ENCODE data around the gene CHN2. TPM values are rescaled to one million over a fixed set of nuclear protein-coding genes. Genes with fewer than 3 reads are reported as not detected.
A peak's percentile ranks its signal among the peaks of the same experiment; 100 is the strongest.

Gene CHN2
- total RNA-seq, 1 experiment from 2014 or later = 2.1 TPM

DNA sequence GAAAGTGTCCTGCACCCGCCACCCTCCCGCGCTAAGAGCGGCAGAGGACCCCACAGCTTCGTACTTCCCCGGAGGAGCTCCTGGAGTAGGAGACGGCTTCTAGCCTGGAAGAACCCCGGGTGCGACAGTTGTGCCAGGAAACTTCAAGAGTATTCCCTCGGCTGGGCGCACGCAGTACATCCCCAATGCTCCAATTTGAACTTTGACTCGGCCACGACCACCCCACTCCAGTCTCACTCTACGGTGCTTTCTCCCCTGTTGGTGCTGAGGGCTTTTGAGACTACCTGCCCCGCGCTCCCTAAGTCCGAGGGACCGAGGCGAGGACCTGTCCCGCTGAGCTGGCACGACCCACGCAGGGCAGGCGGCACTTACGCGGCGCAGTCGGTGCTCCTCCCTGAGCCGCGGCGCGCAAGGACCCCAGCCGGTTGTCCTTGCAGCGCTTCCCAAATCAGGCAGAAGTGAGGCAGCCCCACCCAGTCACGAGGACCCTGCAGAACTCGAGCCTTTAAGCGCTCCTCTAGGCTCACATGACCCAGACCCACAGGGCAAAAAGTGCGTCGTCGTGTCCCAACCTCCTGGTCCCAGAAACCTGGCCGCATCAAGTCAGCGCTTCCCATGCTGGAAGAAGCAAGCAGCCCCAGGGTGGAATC, 48.4 kb upstream of the CHN2 start, which contains the start of gene CPVL:
TSS of gene CPVL (minus strand) at position 481 of the 650 bp plus-strand sequence. CDS start 25,476 bp downstream, outside the sequence.
- POLR2A ChIA-PET = no interaction called here
- TF ChIP-seq CBX3 (IDR thresholded peaks at IDR 0.05; ENCODE audit: low read depth) = peak; percentile 13; the same call in 1 of the 2 replicates
- no peak for TF ChIP-seq SIN3A (IDR thresholded peaks at IDR 0.05; ENCODE audit: low read depth)
- TF ChIP-seq, protein P1, sequence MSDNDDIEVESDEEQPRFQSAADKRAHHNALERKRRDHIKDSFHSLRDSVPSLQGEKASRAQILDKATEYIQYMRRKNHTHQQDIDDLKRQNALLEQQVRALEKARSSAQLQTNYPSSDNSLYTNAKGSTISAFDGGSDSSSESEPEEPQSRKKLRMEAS (IDR thresholded peaks at IDR 0.05) = peak; percentile 30; the same call in 1 of the 2 replicates
- TF ChIP-seq POLR2AphosphoS5 (IDR thresholded peaks at IDR 0.05; ENCODE audit: low read depth, low read length) = peak; percentile 30
- intact Hi-C loops (cut with micrococcal nuclease) = no loop called here
- Histone ChIP-seq H3K9me2 (ENCODE audit: insufficient read depth) (no peaks in the 10 kb centered on the region), H3K9ac (ENCODE audit: low read length) (peak within 1 kb of the TSS; percentile 40), H3K4me2 (ENCODE audit: low read length) (peak within 1 kb of the TSS; percentile 73), H3K27me3 (ENCODE audit: insufficient read depth, low read length) (no peaks in the 10 kb centered on the region), H3K4me3 (replicated peaks in 1 of 2; ENCODE audit: low read depth in 1 of 2, low read length in 2 of 2) (peak within 1 kb of the TSS; percentile 52 to 60), H3K36me3 (ENCODE audit: control insufficient read depth in 1 of 2, insufficient read depth in 2 of 2, low read length in 2 of 2) (no peaks in the 10 kb centered on the region), H3K79me2 (ENCODE audit: insufficient read depth, low read length) (no peaks in the 10 kb centered on the region), H3K27ac (ENCODE audit: low read depth, low read length) (no peak within 1 kb of the TSS), H3K9me3 (ENCODE audit: control insufficient read depth in 1 of 2, insufficient read depth in 1 of 2, low read depth in 1 of 2, low read length in 2 of 2) (no peaks in the 10 kb centered on the region), H3K4me1 (ENCODE audit: control insufficient read depth in 1 of 2, insufficient read depth in 2 of 2, low read length in 2 of 2) (peaks cover 3 to 14% of the 10 kb centered on the region in 2 experiments; a peak in 2 of 4 replicates), H4K20me1 (ENCODE audit: insufficient read depth) (no peaks in the 10 kb centered on the region), H2AFZ (ENCODE audit: low read depth, low read length, poor library complexity, severe bottlenecking) (peak within 1 kb of the TSS; percentile 73)
- DNase-seq (ENCODE audit: low read depth, low spot score) (peak; percentile 29), ATAC-seq (peak; percentile 89)
- BruUV-seq (replicated peaks) = TSS peak; percentile 47
- CTCF ChIA-PET = interaction anchor here (0.6 kb wide), 1 partner anchor 10 kb away, joined by 3 read pairs; no protein-coding TSS in a partner anchor
- RAD21 ChIA-PET (ENCODE audit: low non-redundant PET in 1 of 2, low total read pairs in 2 of 2, uncharacterized antibody in 2 of 2, unreplicated experiment in 2 of 2) = no interaction called here

DNA sequence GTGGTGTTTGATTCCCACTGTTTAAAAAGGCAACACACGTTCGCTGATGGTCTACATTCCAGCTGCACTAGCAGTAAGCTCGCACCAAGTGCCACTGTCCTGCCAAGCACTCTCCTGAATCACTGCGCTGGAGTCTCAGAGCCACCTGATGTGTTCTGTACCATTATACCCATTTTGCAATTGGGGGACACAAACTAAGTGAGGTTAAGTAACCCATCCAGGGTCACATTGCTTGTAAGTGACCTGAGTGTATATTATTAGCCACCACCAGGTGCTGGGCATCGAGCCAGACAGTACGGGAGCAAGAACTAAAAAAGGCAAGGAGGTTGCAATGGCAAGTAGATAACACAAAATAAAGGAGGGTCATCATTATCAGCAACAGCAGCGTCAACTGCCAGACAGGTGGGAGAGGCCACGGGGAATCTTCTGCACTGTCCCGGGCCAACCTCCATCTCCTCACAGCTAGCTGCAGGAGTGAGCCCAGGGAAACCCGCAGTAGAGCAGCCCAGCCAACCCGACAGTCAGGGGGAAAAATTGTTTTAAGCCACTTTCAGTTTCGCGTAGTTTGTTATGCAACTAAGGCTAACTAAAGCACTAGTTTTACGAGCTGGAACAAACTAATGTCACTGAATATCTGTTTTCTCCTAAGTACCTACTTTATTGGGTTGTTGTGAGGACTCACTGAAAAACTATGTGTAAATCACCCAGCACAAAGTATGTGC, 47.5 kb upstream of the CHN2 start:
- intact Hi-C loops (cut with micrococcal nuclease) = no loop called here
- TSS peak; percentile 60 for BruUV-seq (replicated peaks)
- Histone ChIP-seq H3K4me3 (replicated peaks in 1 of 2; ENCODE audit: low read depth in 1 of 2, low read length in 2 of 2) (peak overlapping the region; percentile 52 to 60), H3K36me3 (ENCODE audit: control insufficient read depth in 1 of 2, insufficient read depth in 2 of 2, low read length in 2 of 2) (no peaks in the 10 kb centered on the region), H4K20me1 (ENCODE audit: insufficient read depth) (no peaks in the 10 kb centered on the region), H3K4me1 (ENCODE audit: control insufficient read depth in 1 of 2, insufficient read depth in 2 of 2, low read length in 2 of 2) (peaks cover 3 to 14% of the 10 kb centered on the region in 2 experiments; a peak in 2 of 4 replicates), H3K9me2 (ENCODE audit: insufficient read depth) (no peaks in the 10 kb centered on the region), H3K9me3 (ENCODE audit: control insufficient read depth in 1 of 2, insufficient read depth in 1 of 2, low read depth in 1 of 2, low read length in 2 of 2) (no peaks in the 10 kb centered on the region), H3K79me2 (ENCODE audit: insufficient read depth, low read length) (no peaks in the 10 kb centered on the region), H3K9ac (ENCODE audit: low read length) (peak overlapping the region; percentile 40; the same call in 1 of the 2 replicates), H3K4me2 (ENCODE audit: low read length) (peak overlapping the region; percentile 73), H2AFZ (ENCODE audit: low read depth, low read length, poor library complexity, severe bottlenecking) (peak overlapping the region; percentile 73), H3K27ac (ENCODE audit: low read depth, low read length) (no peak overlapping the region), H3K27me3 (ENCODE audit: insufficient read depth, low read length) (no peaks in the 10 kb centered on the region)
- TF ChIP-seq, protein P2, sequence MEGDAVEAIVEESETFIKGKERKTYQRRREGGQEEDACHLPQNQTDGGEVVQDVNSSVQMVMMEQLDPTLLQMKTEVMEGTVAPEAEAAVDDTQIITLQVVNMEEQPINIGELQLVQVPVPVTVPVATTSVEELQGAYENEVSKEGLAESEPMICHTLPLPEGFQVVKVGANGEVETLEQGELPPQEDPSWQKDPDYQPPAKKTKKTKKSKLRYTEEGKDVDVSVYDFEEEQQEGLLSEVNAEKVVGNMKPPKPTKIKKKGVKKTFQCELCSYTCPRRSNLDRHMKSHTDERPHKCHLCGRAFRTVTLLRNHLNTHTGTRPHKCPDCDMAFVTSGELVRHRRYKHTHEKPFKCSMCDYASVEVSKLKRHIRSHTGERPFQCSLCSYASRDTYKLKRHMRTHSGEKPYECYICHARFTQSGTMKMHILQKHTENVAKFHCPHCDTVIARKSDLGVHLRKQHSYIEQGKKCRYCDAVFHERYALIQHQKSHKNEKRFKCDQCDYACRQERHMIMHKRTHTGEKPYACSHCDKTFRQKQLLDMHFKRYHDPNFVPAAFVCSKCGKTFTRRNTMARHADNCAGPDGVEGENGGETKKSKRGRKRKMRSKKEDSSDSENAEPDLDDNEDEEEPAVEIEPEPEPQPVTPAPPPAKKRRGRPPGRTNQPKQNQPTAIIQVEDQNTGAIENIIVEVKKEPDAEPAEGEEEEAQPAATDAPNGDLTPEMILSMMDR (IDR thresholded peaks at IDR 0.05 in 2 of 3, conservative IDR thresholded peaks at IDR 0.05 in 1 of 3; ENCODE audit: borderline replicate concordance in 1 of 3, insufficient read depth in 1 of 3, low read depth in 2 of 3, low read length in 2 of 3) = peak in 2 of 3 experiments; percentile 19 to 37; a peak in 2 of 6 replicates
- no peak for TF ChIP-seq TCF7L2 (IDR thresholded peaks at IDR 0.05; ENCODE audit: borderline replicate concordance, extremely low read depth, insufficient read depth, insufficient read length)
- TF ChIP-seq ELF1 (IDR thresholded peaks at IDR 0.05; ENCODE audit: borderline replicate concordance, low read depth) = no peak
- POLR2A ChIA-PET = no interaction called here
- RAD21 ChIA-PET (ENCODE audit: low non-redundant PET in 1 of 2, low total read pairs in 2 of 2, uncharacterized antibody in 2 of 2, unreplicated experiment in 2 of 2) = no interaction called here
- DNase-seq (ENCODE audit: low read depth, low spot score) (peak; percentile 8), ATAC-seq (peak; percentile 53)
- CTCF ChIA-PET = interaction anchor here (1.0 kb wide), 1 partner anchor 43 kb away, joined by 3 read pairs; no protein-coding TSS in a partner anchor

Measured in HCT116 (cell line).